Aorta (tissue), 5 donors: ENCODE data around the gene LRRC8D. TPM values are rescaled to one million over a fixed set of nuclear protein-coding genes. Genes with fewer than 3 reads are reported as not detected.

Experiments
- ATAC-seq: fragments of 200-7000 bp; cut with Tn5 transposase; one replicate; pipeline ENCODE4 v1.9.1; 2022; ENCODE audit warnings: moderate library complexity; ENCODE audit not compliant: low FRiP score
- DNase-seq, 2 donors: peaks; one replicate each; pipeline ENCODE4 v3.0.0-alpha.2; 2020
- H3K27ac ChIP-seq, 2 donors: one replicate each; pipeline ENCODE4 v1.5.1; 2013; ENCODE audit warnings: low read length in 2 of 2, mild to moderate bottlenecking in 2 of 2, moderate library complexity in 2 of 2, control low read depth in 1 of 2, inconsistent platforms in 1 of 2, low read depth in 1 of 2
- H3K27me3 ChIP-seq, 2 donors: one replicate each; pipeline ENCODE4 v1.6.1; 2013; ENCODE audit warnings: control low read depth in 1 of 2, low read length in 1 of 2, mild to moderate bottlenecking in 1 of 2, moderate library complexity in 1 of 2; ENCODE audit not compliant: insufficient read depth in 2 of 2, control insufficient read depth in 1 of 2
- H3K36me3 ChIP-seq, 2 donors: one replicate each; pipeline ENCODE4 v1.6.1; 2013; ENCODE audit warnings: control low read depth in 1 of 2, low read length in 1 of 2, mild to moderate bottlenecking in 1 of 2; ENCODE audit not compliant: insufficient read depth in 2 of 2, control insufficient read depth in 1 of 2
- H3K4me1 ChIP-seq, 2 donors: one replicate each; pipeline ENCODE4 v1.6.1; 2013; ENCODE audit warnings: low read length in 2 of 2, control low read depth in 1 of 2, mild to moderate bottlenecking in 1 of 2, moderate library complexity in 1 of 2; ENCODE audit not compliant: insufficient read depth in 2 of 2, control insufficient read depth in 1 of 2
- H3K4me3 ChIP-seq, 2 donors: one replicate each; pipeline ENCODE4 v1.5.1; 2013; ENCODE audit warnings: low read length in 2 of 2, control low read depth in 1 of 2, mild to moderate bottlenecking in 1 of 2
- H3K9me3 ChIP-seq: one replicate; pipeline ENCODE4 v1.6.1; 2013; ENCODE audit warnings: mild to moderate bottlenecking, low read length; ENCODE audit not compliant: control insufficient read depth
- WGBS, 2 donors: extraction: QIAGEN DNeasy Blood & Tissue Kit; methylation state at CpG; one replicate each; pipeline ENCODE4 v1.1.7; 2013; 5-methylcytosine and 5-hydroxymethylcytosine counted together
- intact Hi-C, 2 donors: fragments of 100-400 bp; cut with DNase I; formaldehyde crosslinking; loops; one replicate each; pipeline versions ENCODE4 v1.14.2 to v1.15.0; 2022
- polyA plus RNA-seq, 2 donors: library from polyadenylated mRNA; stranded (reverse); fragments of 200-250 nt; gene quantifications; one replicate each; pipeline ENCODE4 v1.2.3, GENCODE V29; 2013
- total RNA-seq, 2 donors: library from RNA; stranded (reverse); fragmentation: NEBNext Ultra II Directional; extraction: Animal tissue kit (Norgen Biotek cat#: 25700); gene quantifications; one replicate each; pipeline ENCODE4 v1.2.1, GENCODE V29; 2021
- donor health status: healthy with polysubstance abuse.
- donor health status: Bipolar disorder and iron deficiency.
- donor health status: DM: no; HTN: no; CAD: no.
- donor health status: DM: no; HTN: no; CAD: no.
- donor health status: DM: yes; HTN: yes; CAD: no.

LRRC8D gene
- total and polyA plus RNA-seq, 4 donors, result 0.38 to 10.3 (median 4.0) TPM

GRCh38 chr1:89836252-89837035 lies 15.6 kb downstream of the LRRC8D start:
- no peak overlapping the region for H3K27ac ChIP-seq
- intact Hi-C loops, result no loop called here
- WGBS, 2 donors, result 67 to 80% methylated on average over 8 of the region's 8 CpGs
- no peaks in the 10 kb centered on the region for H3K27me3 ChIP-seq
- no peaks in the 10 kb centered on the region for H3K9me3 ChIP-seq
- no peaks in the 10 kb centered on the region for H3K36me3 ChIP-seq
- DNase-seq, result no peak
- H3K4me3 ChIP-seq, result no peak overlapping the region
- H3K4me1 ChIP-seq, result no peaks in the 10 kb centered on the region
- no peak for ATAC-seq

GRCh38 chr1:89837036-89837481 lies 16.2 kb downstream of the LRRC8D start:
- intact Hi-C loops, result no loop called here
- Histone ChIP-seq H3K9me3 (no peaks in the 10 kb centered on the region), H3K27me3 (no peaks in the 10 kb centered on the region), H3K27ac (no peak overlapping the region), H3K4me3 (no peak overlapping the region), H3K36me3 (no peaks in the 10 kb centered on the region), H3K4me1 (no peaks in the 10 kb centered on the region)
- DNase-seq (no peak), ATAC-seq (no peak)

GRCh38 chr1:89837510-89837909 lies 16.7 kb downstream of the LRRC8D start:
- WGBS, 2 donors, result 91 to 93% methylated on average over 4 of the region's 4 CpGs
- intact Hi-C loops, result no loop called here

GRCh38 chr1:89839516-89839915 lies 18.7 kb downstream of the LRRC8D start:
- no peak for DNase-seq
- WGBS, 2 donors, result 95% methylated on average over 3 of the region's 3 CpGs
- H3K36me3 ChIP-seq, result no peaks in the 10 kb centered on the region

More at GRCh38 chr1:89837510-89837909, 16.7 kb downstream of the LRRC8D start:
- ATAC-seq (no peak), DNase-seq (no peak)
- Histone ChIP-seq H3K27me3 (no peaks in the 10 kb centered on the region), H3K4me3 (no peak overlapping the region), H3K36me3 (no peaks in the 10 kb centered on the region), H3K4me1 (no peaks in the 10 kb centered on the region), H3K9me3 (no peaks in the 10 kb centered on the region), H3K27ac (no peak overlapping the region)

GRCh38 chr1:89841507-89841906 lies 20.7 kb downstream of the LRRC8D start:
- no peaks in the 10 kb centered on the region for H3K36me3 ChIP-seq
- H3K4me3 ChIP-seq, result no peak overlapping the region
- no peak for DNase-seq
- 90 to 95% methylated on average over 2 of the region's 2 CpGs for WGBS, 2 donors
- H3K27ac ChIP-seq, result no peak overlapping the region
- no peaks in the 10 kb centered on the region for H3K9me3 ChIP-seq
- intact Hi-C loops, result loop anchor here in 1 of 2 donors (5.0 kb wide), 1 partner anchor 146 kb away; no protein-coding TSS in a partner anchor
- no peaks in the 10 kb centered on the region for H3K4me1 ChIP-seq
- H3K27me3 ChIP-seq, result no peaks in the 10 kb centered on the region
- no peak for ATAC-seq

More at GRCh38 chr1:89839516-89839915, 18.7 kb downstream of the LRRC8D start:
- H3K27me3 ChIP-seq, result no peaks in the 10 kb centered on the region
- no peak overlapping the region for H3K27ac ChIP-seq
- no peaks in the 10 kb centered on the region for H3K9me3 ChIP-seq
- no peak overlapping the region for H3K4me3 ChIP-seq
- no peaks in the 10 kb centered on the region for H3K4me1 ChIP-seq
- no peak for ATAC-seq
- intact Hi-C loops, result no loop called here

- WGBS, 2 donors, result 28 to 33% methylated on average over 9 of the region's 9 CpGs
- Histone ChIP-seq H3K27ac (no peak overlapping the region), H3K27me3 (no peaks in the 10 kb centered on the region), H3K4me1 (no peaks in the 10 kb centered on the region), H3K9me3 (no peaks in the 10 kb centered on the region), H3K4me3 (peak overlapping the region; percentile 57 to 79), H3K36me3 (no peaks in the 10 kb centered on the region)
- ATAC-seq (no peak), DNase-seq (no peak)
- intact Hi-C loops, result loop anchor here in 1 of 2 donors (5.0 kb wide), 1 partner anchor 145 kb away; no protein-coding TSS in a partner anchor
Observed at GRCh38 chr1:89842567-89843272, 21.9 kb downstream of the LRRC8D start.

GRCh38 chr1:89843273-89844130 lies 22.7 kb downstream of the LRRC8D start:
- 0% methylated on average over 51 to 63 of the region's 63 CpGs for WGBS, 2 donors
- Histone ChIP-seq H3K27ac (peak overlapping the region in 1 of 2 donors; percentile 3), H3K27me3 (no peaks in the 10 kb centered on the region), H3K4me1 (no peaks in the 10 kb centered on the region), H3K36me3 (no peaks in the 10 kb centered on the region), H3K4me3 (peak overlapping the region; percentile 57 to 79), H3K9me3 (no peaks in the 10 kb centered on the region)
- intact Hi-C loops, result loop anchor here in 1 of 2 donors (5.0 kb wide), 1 partner anchor 144 kb away; no protein-coding TSS in a partner anchor
- DNase-seq, result peak; percentile 75 to 88
- peak; percentile 94 for ATAC-seq

- no peak overlapping the region for H3K4me3 ChIP-seq
- ATAC-seq, result no peak
- intact Hi-C loops, result loop anchor here in 1 of 2 donors (5.0 kb wide), 1 partner anchor 143 kb away; no protein-coding TSS in a partner anchor
- no peak for DNase-seq
- WGBS, 2 donors, result 83 to 86% methylated on average over 7 of the region's 7 CpGs
- H3K27ac ChIP-seq, result peak overlapping the region in 1 of 2 donors; percentile 3
- no peaks in the 10 kb centered on the region for H3K9me3 ChIP-seq
- H3K27me3 ChIP-seq, result no peaks in the 10 kb centered on the region
- no peaks in the 10 kb centered on the region for H3K4me1 ChIP-seq
- H3K36me3 ChIP-seq, result no peaks in the 10 kb centered on the region
Observed at GRCh38 chr1:89844241-89844807, 23.5 kb downstream of the LRRC8D start.
